Transverse colon (tissue), 3 donors: ENCODE measurements around the gene TUBB.

Experiments used
- CTCF ChIP-seq, 5 experiments: fragments of 200-600 bp in 3 of 5; fragments of 450-650 bp in 2 of 5; sonication (generic) in 3 of 5; IDR thresholded peaks; 1 replicate in 2 of 5; 2 replicates in 3 of 5; pipeline ENCODE4 v1.5.1; 2016 to 2017; ENCODE audit warnings: antibody characterized with exemption in 5 of 5, inconsistent platforms in 3 of 5, mild to moderate bottlenecking in 2 of 5, moderate library complexity in 1 of 5
- EP300 ChIP-seq: sonication (generic); formaldehyde crosslinking; IDR thresholded peaks from one replicate; pipeline ENCODE4 v1.6.1; 2017; ENCODE audit warnings: antibody characterized with exemption, low read depth
- POLR2A ChIP-seq: fragments of 450-650 bp; IDR thresholded peaks from one replicate; pipeline ENCODE4 v1.6.1; 2016; ENCODE audit warnings: antibody characterized with exemption, mild to moderate bottlenecking, moderate library complexity

GRCh38 chr6:30747902-30748769, 28.0 kb downstream of the TUBB start:
- no peak for TF ChIP-seq CTCF (IDR thresholded peaks at IDR 0.05)
- TF ChIP-seq EP300: no peak
- peak; percentile 27 for TF ChIP-seq POLR2A
